GM10248 (cell line): ENCODE measurements around the gene RAPGEF6.

Experiments
- CTCF ChIA-PET: fragments of 300-600 bp; sonication (Branson Sonifier 250); formaldehyde crosslinking; extraction: SDS; loops from one replicate; lab custom pipeline; 2021; ENCODE audit warnings: antibody characterized with exemption; lab: Yijun Ruan, JAX
- POLR2A ChIA-PET: fragments of 350-650 bp; sonication (Branson Sonifier 250); formaldehyde crosslinking; extraction: SDS; loops from one replicate; lab custom pipeline; 2020; ENCODE audit warnings: antibody characterized with exemption; lab: Yijun Ruan, JAX
- DNase-seq: peaks from one replicate; pipeline ENCODE4 v3.0.0; 2012; ENCODE audit errors: extremely low spot score
- TF ChIP-seq, protein P1 (sequence below): IDR thresholded peaks from 2 replicates; pipeline ENCODE4 v1.5.1; 2012; ENCODE audit warnings: mild to moderate bottlenecking, low read depth; ENCODE audit errors: extremely low read depth, missing control alignments, control extremely low read depth

The RAPGEF6 gene

GRCh38 chr5:131659841-131660240 lies 24.8 kb upstream of the RAPGEF6 start:
- DNase-seq, result no peak
- CTCF ChIA-PET, result interaction anchor here (2.0 kb wide), 1 partner anchor 8 kb away, joined by 4 read pairs; no protein-coding TSS in a partner anchor
- TF ChIP-seq, protein P1, sequence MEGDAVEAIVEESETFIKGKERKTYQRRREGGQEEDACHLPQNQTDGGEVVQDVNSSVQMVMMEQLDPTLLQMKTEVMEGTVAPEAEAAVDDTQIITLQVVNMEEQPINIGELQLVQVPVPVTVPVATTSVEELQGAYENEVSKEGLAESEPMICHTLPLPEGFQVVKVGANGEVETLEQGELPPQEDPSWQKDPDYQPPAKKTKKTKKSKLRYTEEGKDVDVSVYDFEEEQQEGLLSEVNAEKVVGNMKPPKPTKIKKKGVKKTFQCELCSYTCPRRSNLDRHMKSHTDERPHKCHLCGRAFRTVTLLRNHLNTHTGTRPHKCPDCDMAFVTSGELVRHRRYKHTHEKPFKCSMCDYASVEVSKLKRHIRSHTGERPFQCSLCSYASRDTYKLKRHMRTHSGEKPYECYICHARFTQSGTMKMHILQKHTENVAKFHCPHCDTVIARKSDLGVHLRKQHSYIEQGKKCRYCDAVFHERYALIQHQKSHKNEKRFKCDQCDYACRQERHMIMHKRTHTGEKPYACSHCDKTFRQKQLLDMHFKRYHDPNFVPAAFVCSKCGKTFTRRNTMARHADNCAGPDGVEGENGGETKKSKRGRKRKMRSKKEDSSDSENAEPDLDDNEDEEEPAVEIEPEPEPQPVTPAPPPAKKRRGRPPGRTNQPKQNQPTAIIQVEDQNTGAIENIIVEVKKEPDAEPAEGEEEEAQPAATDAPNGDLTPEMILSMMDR, result no peak
- POLR2A ChIA-PET, result no interaction called here

DNA sequence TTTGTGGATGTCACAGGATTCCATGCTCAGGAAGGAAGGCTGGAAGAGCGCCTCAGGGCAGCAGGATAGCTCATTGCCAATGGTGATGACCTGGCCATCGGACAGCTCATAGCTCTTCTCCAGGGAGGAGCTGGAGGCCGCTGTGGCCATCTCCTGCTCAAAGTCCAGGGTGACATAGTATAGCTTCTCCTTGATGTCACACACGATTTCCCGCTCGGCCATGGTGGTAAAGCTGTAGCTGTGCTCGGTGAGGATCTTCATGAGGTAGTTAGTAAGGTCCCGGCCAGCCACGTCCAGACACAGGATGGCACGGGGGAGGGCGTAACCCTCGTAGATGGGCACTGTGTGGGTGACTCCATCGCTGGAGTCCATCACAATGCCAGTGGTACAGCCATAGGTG lies 24.3 kb upstream of the RAPGEF6 start:
- ChIA-PET CTCF (interaction anchor here (1.1 kb wide), 1 partner anchor 12 kb away, joined by 4 read pairs; no protein-coding TSS in a partner anchor), POLR2A (no interaction called here)
- no peak for DNase-seq
- TF ChIP-seq, protein P1, result no peak

DNA sequence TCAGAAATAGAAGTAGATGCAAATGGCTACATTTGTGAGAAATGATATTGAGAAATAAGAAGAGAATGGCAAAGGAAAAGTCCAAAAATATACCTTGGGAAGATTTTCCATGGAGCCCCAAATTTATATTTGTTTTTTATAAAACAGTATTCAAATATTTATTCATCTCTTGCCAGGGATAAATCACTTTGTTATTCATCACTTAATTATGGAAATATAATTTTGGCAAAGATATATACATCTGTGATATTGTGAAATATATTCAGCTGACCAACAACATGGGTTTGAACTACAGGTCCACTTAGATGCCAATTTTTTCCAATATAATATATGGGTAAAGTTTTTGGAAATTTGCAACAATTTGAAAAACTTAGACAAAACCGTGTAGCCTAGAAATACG lies 19.7 kb upstream of the RAPGEF6 start:
- CTCF ChIA-PET, result no interaction called here
- TF ChIP-seq, protein P1, result no peak
- no peak for DNase-seq
- POLR2A ChIA-PET, result no interaction called here

DNA sequence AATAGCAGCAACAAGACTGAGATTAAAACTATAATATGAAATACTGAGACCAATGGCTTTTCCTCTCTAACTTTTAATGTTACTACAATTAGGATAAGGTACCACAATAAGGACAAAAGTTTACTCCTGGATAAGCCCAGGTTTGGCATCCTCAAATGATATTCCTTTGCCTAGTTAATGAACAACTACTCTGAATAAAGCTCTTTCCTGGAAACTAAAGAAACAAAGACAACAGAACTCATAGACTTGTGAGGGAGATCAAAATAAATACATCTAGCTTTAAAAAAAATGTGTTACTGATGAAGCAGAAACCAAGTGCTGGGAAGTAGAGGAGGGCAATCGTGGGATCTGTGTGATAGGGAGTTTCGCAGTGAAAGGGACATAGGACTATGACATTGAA lies 19.3 kb upstream of the RAPGEF6 start:
- no peak for DNase-seq
- CTCF ChIA-PET, result no interaction called here
- TF ChIP-seq, protein P1, result no peak
- POLR2A ChIA-PET, result no interaction called here

GRCh38 chr5:131649161-131649560 lies 14.1 kb upstream of the RAPGEF6 start:
- ChIA-PET POLR2A (no interaction called here), CTCF (no interaction called here)
- TF ChIP-seq, protein P1, result no peak
- DNase-seq, result no peak

GRCh38 chr5:131647048-131647769 lies 12.2 kb upstream of the RAPGEF6 start:
- peak; percentile 26 for DNase-seq
- TF ChIP-seq, protein P1, result peak; percentile 24
- ChIA-PET CTCF (interaction anchor here (0.9 to 2.5 kb wide), 10 partner anchors 9 to 361 kb away, joined by 3 to 11 read pairs (median 4); no protein-coding TSS in a partner anchor), POLR2A (interaction anchor here (0.5 to 1.1 kb wide), 2 partner anchors 12 to 360 kb away, joined by 3 read pairs; no protein-coding TSS in a partner anchor)
